HepG2 (cell line): ENCODE data around the gene CAPN10. TPM values are rescaled to one million over a fixed set of nuclear protein-coding genes. Genes with fewer than 3 reads are reported as not detected.

Experiments used
- AGO2 ChIP-seq: fragments of 200-400 bp; formaldehyde crosslinking; optimal IDR thresholded peaks from 2 replicates; pipeline ENCODE3; 2017; ENCODE audit warnings: mild to moderate bottlenecking, low read depth, low read length, moderate library complexity
- DNMT1 ChIP-seq: sonication (generic); formaldehyde crosslinking; IDR thresholded peaks from 2 replicates; pipeline ENCODE4 v1.5.1; 2020; ENCODE audit warnings: mild to moderate bottlenecking, missing genetic modification reagents
- HOXA7 ChIP-seq: sonication (generic); formaldehyde crosslinking; IDR thresholded peaks from 2 replicates; pipeline ENCODE4 v1.8.1; 2022; ENCODE audit warnings: mild to moderate bottlenecking, missing genetic modification reagents, moderate library complexity
- NFATC3 ChIP-seq: sonication (generic); formaldehyde crosslinking; IDR thresholded peaks from 2 replicates; pipeline ENCODE4 v1.5.1; 2020; ENCODE audit warnings: mild to moderate bottlenecking, missing genetic modification reagents
- SAP130 ChIP-seq: IDR thresholded peaks from 2 replicates; pipeline ENCODE4 v1.6.1; 2016; ENCODE audit warnings: low read depth
- SIX1 ChIP-seq: sonication (generic); formaldehyde crosslinking; IDR thresholded peaks from 2 replicates; pipeline ENCODE4 v1.4.0; 2020; ENCODE audit warnings: missing genetic modification reagents, borderline replicate concordance
- ZNF234 ChIP-seq: sonication (generic); formaldehyde crosslinking; conservative IDR thresholded peaks from 2 replicates; pipeline ENCODE4 v1.5.1; 2020; ENCODE audit warnings: mild to moderate bottlenecking, missing genetic modification reagents
- ZNF317 ChIP-seq: sonication (generic); formaldehyde crosslinking; IDR thresholded peaks from 2 replicates; pipeline ENCODE4 v1.5.0; 2020; ENCODE audit warnings: mild to moderate bottlenecking, missing genetic modification reagents
- ZNF431 ChIP-seq: sonication (generic); formaldehyde crosslinking; IDR thresholded peaks from 2 replicates; pipeline ENCODE4 v1.9.0; 2022; ENCODE audit warnings: missing genetic modification reagents, low read depth, mild to moderate bottlenecking, borderline replicate concordance
- ZNF546 ChIP-seq: sonication (generic); formaldehyde crosslinking; conservative IDR thresholded peaks from 2 replicates; pipeline ENCODE4 v1.8.1; 2023; ENCODE audit warnings: mild to moderate bottlenecking, missing genetic modification reagents
- polyA plus RNA-seq, 8 experiments: library from polyadenylated mRNA; depleted of rRNA in 3 of 8; stranded (reverse) in 7 of 8; unstranded in 1 of 8; fragments of >200 nt; fragmentation: Illumina TruSeq in 4 of 8; extraction: Trizol in 4 of 8; gene quantifications; 2 replicates each; pipeline versions ENCODE4 v1.2.1 to v1.2.3, GENCODE V29; 2011 to 2016; ENCODE audit warnings: low read depth in 4 of 8, missing spikeins in 1 of 8, mixed read lengths in 1 of 8; ENCODE audit not compliant: insufficient read depth in 1 of 8
- total RNA-seq, 5 experiments: library from RNA; depleted of rRNA; stranded (reverse); fragments of >200 nt; fragmentation: Illumina TruSeq; extraction: Trizol; gene quantifications; 2 replicates each; pipeline ENCODE4 v1.2.3, GENCODE V29; 2016; ENCODE audit warnings: low read depth in 1 of 5
- TF ChIP-seq, protein P1 (sequence below): IDR thresholded peaks from 2 replicates; pipeline ENCODE4 v1.6.1; 2016; ENCODE audit warnings: missing compliant biosample characterization, missing genetic modification reagents, borderline replicate concordance
- TF ChIP-seq, protein P2 (sequence below), 2 experiments: fragments of 450-650 bp in 1 of 2; sonication (generic) in 1 of 2; formaldehyde crosslinking in 1 of 2; IDR thresholded peaks; 2 replicates each; pipeline versions ENCODE4 v1.6.1 to v1.8.0; 2016 to 2022; ENCODE audit warnings: antibody characterized with exemption in 1 of 2, mild to moderate bottlenecking in 1 of 2, missing genetic modification reagents in 1 of 2
- TF ChIP-seq, protein P3 (sequence below): sonication (generic); formaldehyde crosslinking; IDR thresholded peaks from 2 replicates; pipeline ENCODE4 v1.5.0; 2020; ENCODE audit warnings: missing genetic modification reagents, mild to moderate bottlenecking, borderline replicate concordance
- TF ChIP-seq, protein P4 (sequence below): sonication (generic); formaldehyde crosslinking; IDR thresholded peaks from 2 replicates; pipeline ENCODE4 v1.8.1; 2023; ENCODE audit warnings: mild to moderate bottlenecking, missing genetic modification reagents
- TF ChIP-seq, protein P5 (sequence below): sonication (generic); formaldehyde crosslinking; IDR thresholded peaks from 2 replicates; pipeline ENCODE4 v1.5.0; 2020; ENCODE audit warnings: missing genetic modification reagents

The CAPN10 gene
- total and polyA plus RNA-seq, 2 of the 13 experiments (the other 11 are each of a cell fraction or from before 2014, with no cell fraction given), result 27.6 to 32.4 TPM

DNA sequence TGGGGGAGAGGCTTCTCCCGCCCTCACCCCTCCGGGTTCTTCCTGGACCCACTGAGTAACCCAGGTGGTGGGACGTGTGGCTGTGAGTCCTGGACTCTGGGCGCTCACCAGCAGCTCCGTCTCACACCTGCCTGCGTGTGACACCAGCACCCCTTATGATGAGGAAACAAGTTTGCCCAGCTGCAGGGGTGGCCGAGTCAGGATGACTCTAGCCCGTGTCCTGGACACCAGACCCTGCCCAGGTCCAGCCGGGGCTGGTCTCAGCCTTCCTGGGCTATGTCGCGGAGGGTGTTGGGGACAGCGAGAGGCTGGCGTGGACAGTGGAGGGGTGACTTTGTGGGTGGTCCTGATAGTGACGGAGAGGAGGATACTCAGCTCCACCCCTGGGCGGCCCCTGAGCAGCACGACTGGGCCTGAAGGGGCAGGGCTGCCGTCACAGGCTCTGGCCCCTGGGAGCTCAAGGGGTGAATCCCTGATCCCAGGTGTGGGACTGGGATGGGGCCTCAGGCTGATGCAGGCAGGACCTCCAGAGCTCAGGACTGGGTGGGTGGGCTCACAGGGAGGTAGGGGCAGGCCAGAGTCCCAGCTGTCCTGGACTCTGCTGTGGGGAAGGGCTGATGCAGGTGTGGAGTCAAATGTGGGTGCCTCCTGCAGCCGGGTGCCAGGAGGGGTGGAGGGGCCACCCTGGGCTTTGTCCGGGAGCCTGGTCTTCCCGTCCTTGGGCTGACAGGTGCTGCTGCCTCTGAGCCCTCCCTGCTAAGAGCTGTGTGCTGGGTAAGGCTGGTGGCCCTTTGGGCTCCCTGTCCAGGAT is 42.5 kb downstream of the CAPN10 start (continued):
- TF ChIP-seq, protein P1, sequence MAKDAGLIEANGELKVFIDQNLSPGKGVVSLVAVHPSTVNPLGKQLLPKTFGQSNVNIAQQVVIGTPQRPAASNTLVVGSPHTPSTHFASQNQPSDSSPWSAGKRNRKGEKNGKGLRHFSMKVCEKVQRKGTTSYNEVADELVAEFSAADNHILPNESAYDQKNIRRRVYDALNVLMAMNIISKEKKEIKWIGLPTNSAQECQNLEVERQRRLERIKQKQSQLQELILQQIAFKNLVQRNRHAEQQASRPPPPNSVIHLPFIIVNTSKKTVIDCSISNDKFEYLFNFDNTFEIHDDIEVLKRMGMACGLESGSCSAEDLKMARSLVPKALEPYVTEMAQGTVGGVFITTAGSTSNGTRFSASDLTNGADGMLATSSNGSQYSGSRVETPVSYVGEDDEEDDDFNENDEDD (CRISPR knock-in tag), result no peak
- TF ChIP-seq, protein P2, sequence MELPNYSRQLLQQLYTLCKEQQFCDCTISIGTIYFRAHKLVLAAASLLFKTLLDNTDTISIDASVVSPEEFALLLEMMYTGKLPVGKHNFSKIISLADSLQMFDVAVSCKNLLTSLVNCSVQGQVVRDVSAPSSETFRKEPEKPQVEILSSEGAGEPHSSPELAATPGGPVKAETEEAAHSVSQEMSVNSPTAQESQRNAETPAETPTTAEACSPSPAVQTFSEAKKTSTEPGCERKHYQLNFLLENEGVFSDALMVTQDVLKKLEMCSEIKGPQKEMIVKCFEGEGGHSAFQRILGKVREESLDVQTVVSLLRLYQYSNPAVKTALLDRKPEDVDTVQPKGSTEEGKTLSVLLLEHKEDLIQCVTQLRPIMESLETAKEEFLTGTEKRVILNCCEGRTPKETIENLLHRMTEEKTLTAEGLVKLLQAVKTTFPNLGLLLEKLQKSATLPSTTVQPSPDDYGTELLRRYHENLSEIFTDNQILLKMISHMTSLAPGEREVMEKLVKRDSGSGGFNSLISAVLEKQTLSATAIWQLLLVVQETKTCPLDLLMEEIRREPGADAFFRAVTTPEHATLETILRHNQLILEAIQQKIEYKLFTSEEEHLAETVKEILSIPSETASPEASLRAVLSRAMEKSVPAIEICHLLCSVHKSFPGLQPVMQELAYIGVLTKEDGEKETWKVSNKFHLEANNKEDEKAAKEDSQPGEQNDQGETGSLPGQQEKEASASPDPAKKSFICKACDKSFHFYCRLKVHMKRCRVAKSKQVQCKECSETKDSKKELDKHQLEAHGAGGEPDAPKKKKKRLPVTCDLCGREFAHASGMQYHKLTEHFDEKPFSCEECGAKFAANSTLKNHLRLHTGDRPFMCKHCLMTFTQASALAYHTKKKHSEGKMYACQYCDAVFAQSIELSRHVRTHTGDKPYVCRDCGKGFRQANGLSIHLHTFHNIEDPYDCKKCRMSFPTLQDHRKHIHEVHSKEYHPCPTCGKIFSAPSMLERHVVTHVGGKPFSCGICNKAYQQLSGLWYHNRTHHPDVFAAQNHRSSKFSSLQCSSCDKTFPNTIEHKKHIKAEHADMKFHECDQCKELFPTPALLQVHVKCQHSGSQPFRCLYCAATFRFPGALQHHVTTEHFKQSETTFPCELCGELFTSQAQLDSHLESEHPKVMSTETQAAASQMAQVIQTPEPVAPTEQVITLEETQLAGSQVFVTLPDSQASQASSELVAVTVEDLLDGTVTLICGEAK (IDR thresholded peaks at IDR 0.05), result no peak
- TF ChIP-seq, protein P2 (CRISPR knock-in tag; IDR thresholded peaks at IDR 0.05), result no peak
- TF ChIP-seq, protein P3, sequence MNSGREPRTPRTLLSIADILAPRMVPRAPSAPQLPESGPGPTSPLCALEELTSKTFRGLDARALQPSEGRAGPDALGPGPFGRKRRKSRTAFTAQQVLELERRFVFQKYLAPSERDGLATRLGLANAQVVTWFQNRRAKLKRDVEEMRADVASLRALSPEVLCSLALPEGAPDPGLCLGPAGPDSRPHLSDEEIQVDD, result no peak
- TF ChIP-seq AGO2 (peak; percentile 58), ZNF546 (CRISPR knock-in tag) (no peak), ZNF431 (CRISPR knock-in tag) (no peak), ZNF234 (CRISPR knock-in tag) (no peak), SIX1 (no peak), SAP130 (CRISPR knock-in tag) (no peak), DNMT1 (0 out of 2 replicates have a peak, but pooled peaks have one; percentile 45), HOXA7 (CRISPR knock-in tag) (no peak), ZNF317 (CRISPR knock-in tag) (no peak), NFATC3 (no peak)
- TF ChIP-seq, protein P4, sequence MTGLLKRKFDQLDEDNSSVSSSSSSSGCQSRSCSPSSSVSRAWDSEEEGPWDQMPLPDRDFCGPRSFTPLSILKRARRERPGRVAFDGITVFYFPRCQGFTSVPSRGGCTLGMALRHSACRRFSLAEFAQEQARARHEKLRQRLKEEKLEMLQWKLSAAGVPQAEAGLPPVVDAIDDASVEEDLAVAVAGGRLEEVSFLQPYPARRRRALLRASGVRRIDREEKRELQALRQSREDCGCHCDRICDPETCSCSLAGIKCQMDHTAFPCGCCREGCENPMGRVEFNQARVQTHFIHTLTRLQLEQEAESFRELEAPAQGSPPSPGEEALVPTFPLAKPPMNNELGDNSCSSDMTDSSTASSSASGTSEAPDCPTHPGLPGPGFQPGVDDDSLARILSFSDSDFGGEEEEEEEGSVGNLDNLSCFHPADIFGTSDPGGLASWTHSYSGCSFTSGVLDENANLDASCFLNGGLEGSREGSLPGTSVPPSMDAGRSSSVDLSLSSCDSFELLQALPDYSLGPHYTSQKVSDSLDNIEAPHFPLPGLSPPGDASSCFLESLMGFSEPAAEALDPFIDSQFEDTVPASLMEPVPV (CRISPR knock-in tag), result no peak
- TF ChIP-seq, protein P5, sequence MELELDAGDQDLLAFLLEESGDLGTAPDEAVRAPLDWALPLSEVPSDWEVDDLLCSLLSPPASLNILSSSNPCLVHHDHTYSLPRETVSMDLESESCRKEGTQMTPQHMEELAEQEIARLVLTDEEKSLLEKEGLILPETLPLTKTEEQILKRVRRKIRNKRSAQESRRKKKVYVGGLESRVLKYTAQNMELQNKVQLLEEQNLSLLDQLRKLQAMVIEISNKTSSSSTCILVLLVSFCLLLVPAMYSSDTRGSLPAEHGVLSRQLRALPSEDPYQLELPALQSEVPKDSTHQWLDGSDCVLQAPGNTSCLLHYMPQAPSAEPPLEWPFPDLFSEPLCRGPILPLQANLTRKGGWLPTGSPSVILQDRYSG, result no peak
